RPMI8226 (cell line): ENCODE data around the gene SMCO4.
"Not testable (repeated sequence)": the region's sequence is repeated elsewhere in the genome, so short reads cannot be mapped to it uniquely, and the experiment has no call there.

Experiments used
- DNase-seq: peaks from one replicate; pipeline ENCODE4 v3.0.0-alpha.2; 2015

Gene SMCO4

DNA sequence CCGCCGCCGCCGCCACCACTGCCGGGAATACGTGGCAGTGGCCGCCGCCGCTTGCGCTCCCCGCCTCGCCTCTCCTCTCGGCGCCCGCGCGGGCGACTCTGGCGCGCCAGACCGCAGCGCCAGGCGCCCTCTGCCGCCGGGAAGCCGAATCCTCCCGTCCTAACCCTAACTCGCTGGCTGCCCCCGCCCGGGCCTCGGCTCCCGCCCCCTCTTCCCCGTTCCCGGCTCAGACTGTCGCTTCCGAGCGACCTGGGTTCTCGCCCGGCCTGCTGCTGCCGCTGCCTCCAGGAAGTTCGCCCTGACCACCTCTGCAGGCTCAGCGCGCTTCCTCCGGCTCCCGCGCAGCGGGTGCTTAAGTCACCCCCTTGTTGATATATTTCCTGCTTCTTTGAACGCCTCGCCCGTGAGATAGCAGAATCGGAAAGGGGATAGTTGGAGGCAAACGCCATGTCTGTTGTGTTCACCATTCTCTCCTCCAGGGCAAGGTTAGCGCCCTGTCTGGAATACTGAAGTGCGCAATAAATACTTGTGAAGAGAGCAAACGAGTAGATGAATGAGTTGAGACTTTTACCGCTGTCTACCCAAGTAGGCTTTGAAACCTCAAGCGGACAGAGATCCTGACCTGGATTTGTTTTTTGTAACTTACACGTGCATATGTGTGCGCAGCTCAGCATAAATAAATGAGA, at the start of gene SMCO4:
Gene SMCO4 (minus strand): TSS at position 100 of the 686 bp plus-strand sequence. CDS start 64,202 bp downstream, outside the sequence.
- peak; percentile 82 for DNase-seq

GRCh38 chr11:93591247-93591898, 48.2 kb upstream of the SMCO4 start:
- no peak for DNase-seq

- no peak for DNase-seq
These were observed 46.2 kb upstream of the SMCO4 start for GRCh38 chr11:93589347-93589746.

DNA sequence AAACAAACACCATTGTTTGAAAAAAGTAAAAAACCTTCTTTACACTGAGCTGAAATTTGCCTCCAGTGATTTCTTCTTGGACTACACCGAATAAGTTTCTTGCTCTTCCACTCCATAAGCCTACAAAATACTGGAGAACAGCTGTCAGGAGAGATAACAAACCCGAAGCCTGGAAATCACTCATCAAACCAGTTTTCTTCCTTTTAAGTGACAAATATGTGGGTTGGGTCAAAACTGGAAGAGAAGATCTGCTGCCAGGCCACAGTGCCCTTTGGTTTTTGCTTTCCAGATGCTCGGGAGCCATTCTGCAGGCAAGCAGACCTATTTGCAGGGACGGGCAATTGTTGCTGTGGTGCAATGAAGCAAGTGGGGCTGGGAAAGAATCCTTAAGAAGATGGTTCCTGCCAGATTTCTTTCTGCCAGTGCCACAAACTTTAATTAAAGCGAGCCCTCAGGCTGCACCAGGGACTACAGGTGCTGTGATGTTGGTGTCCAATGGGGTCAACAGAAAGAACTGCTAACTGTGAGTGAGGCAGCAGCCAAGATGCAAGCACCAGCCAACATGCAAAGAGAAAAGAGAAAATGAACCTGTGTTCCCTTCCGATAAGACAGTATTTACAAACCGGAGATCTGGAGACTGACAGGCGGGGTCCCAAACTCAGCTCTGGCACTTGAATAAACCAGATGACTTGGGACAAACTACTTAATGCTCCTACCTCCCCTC, 44.8 kb upstream of the SMCO4 start:
- no peak for DNase-seq

GRCh38 chr11:93587425-93587824, 44.2 kb upstream of the SMCO4 start:
- DNase-seq: not testable (repeated sequence)

- DNase-seq: no peak
These were observed 42.6 kb upstream of the SMCO4 start for GRCh38 chr11:93585758-93586157.

DNA sequence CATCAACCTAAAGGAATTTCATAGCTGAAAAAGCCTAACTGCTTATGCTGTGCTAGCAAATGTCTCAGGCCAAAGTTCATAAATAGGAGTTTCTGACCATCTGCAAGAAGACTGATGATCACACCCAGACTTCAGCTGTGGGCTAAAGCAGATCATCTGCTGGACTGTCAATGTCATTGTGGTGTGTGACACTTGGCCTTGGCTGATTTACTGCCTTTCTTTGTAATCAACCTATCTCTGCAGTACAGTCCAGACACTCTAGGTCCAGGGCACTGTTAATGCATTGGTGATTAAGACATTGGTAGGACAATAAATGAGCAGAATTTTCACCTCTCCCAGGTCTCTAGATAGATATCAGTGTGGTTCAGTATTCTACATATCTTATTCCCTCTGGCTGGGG, 40.3 kb upstream of the SMCO4 start:
- no peak for DNase-seq

DNA sequence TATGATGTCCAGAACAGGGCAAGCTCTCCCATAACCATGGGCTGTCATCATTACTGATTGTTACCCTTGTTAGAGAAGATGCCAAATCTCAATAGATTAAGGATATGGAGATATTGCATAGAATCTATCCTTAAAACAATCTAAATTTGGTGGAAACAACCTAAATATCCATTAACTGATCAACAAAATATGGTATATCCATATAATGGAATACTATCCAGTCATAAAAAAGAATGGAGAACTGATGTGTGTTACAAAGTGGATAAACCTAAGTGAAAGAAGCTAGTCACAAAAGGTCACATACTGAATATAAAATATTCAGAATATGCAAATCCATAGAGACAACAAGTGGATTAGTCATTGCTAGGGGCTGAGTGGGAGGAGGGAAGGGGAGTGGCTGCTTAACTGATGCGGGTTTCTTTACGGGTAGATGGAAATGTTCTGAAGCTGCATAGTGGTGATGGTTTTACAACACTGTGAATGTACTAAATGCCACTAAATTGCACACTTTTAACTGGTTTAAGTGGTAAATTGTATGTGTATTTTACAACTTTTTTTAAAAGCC, 36.1 kb upstream of the SMCO4 start:
- no peak for DNase-seq

- DNase-seq: no peak
These were observed 34.1 kb upstream of the SMCO4 start for GRCh38 chr11:93577286-93577685.

DNA sequence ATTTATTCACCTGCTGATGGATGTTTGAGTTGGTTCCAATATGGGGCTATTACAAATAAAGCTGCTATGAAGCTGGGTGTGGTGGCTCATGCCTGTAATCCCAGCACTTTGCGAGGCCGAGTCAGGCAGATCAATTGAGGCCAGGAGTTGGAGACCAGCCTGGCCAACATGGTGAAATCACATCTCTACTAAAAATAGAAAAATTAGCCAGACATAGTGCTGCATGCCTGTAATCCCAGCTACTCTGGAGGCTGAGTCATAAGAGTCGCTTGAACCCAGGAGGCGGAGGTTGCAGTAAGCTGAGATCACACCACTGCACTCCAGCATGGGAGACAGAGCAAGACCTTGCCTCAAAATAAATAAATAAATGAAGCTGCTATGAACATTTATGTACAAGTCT, 33.7 kb upstream of the SMCO4 start:
- not testable (repeated sequence) for DNase-seq

DNA sequence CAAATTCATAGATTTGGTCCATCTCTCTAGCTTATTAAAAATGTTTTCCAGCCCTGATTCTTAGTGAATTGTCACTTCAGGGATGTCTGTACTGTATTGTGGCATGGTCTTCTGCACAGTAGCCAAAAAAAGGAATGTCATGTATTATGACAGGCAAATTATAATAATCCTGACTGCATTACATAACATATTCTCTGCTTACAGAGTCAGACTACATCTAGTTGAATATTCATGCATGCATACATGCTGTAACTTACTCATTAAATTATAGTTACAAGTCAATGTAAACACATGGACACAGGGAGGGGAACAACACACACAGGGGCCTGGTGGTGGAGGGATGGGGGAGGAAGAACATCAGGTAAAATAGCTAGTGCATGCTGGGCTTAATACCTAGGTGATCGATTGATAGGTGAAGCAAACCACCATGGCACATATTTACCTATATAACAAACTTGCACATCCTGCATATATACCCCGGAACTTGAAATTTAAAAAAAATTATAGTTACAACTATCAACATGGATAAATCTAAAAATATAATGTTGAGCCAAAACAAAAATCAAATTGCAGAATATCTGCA, 31.5 kb upstream of the SMCO4 start:
- no peak for DNase-seq

DNA sequence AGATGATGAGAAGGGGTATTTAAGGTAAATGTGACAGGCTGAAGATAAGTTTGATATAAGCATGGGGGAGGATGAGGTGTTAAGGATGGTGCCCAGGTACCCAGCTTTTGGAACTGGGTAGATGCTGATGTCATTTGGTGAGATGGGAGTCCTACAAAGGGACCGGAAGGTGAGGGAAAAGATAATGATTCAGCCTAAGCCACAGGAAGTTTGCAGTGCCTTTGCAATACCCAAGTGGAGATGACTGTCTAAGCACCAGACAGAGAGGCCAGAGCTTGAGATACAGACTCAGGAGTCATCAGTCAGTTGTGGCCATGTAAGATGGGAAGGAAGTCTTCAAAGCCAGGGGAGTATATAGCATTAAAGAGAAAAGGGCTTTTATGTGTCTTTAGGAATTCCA, 30.0 kb upstream of the SMCO4 start:
- DNase-seq: no peak

DNA sequence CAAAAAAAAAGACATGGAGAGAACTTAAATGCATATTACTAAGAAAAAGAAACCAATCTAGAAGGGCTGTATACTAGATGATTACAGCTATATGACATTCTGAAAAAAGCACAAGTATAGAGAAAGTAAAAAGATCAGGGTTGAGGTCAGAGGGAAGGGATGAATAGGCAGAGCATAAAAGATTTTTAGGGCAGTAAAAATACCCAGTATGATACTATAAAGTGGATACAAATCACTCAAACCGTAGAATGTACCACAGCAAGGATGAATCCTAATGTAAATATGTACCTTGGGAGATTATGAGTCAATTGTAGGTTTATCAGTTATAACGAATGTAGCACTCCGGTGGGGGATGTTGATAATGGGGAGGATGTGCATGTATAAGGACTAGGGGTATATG, 29.4 kb upstream of the SMCO4 start:
- DNase-seq: no peak

DNA sequence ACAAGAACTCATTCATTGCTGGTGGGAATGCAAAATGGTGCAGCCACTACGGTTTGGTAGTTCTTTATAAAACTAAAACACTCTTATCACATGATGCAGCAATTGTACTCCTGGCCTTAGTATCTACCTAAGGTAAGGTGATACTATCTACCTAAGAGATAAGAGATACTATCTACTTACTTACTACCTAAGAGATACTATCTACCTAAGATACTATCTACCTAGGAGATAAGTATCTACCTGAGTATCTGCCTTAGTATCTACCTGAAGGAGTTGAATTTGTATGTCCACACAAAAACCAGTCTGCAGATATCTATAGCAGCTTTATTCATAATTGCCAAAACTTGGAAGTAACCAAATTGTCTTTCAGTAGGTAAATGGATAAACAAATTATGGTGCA, 29.0 kb upstream of the SMCO4 start:
- no peak for DNase-seq

DNA sequence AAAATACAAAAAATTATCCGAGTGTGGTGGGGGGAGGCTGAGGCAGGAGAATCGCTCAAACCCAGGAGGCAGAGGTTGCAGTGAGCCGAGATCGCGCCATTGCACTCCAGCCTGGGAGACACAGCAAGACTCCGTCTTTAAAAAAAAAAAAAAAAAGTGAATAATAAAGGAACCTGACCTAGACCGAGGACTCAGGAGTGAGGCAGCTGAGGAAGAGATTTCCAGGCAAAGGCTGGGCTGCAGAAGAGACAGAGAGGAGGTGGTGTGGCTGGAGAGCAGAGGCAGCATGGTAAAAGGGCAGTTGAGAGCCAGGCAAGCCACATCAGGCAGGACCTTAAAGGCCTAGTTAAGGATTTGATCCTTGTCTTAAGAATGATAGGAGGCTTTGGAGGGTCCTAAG, 28.4 kb upstream of the SMCO4 start:
- no peak for DNase-seq

DNA sequence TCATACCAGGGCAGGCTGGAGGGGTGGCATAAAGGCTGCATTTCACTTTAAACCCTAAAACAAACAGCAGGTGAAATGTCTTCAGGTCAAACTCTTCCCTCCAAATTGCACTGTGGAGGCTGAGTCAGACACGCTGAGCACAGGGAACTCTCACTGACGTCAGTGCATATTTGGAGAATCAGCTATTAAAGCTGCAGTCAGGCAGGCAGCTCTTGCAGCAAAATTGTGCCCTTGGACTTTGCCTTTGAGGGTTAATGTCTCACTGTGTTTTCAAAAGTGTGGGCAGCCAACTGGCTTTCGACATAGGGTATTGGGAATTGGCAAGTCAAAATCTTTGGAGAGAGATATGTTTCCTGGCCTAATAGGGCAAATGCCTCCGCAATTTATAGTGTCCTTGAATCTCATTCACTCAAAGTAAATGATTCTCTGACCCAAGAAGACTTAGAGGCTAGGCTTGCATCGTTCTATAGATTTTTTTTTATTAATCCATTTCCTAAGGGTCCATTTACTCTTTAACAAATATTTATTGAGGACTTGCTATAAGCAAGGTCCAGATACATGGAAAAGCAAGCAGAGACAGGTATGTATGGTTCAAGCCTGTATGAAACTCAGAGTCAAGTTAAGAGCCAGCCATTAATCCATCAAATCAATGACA, 27.7 kb upstream of the SMCO4 start:
- DNase-seq: no peak

DNA sequence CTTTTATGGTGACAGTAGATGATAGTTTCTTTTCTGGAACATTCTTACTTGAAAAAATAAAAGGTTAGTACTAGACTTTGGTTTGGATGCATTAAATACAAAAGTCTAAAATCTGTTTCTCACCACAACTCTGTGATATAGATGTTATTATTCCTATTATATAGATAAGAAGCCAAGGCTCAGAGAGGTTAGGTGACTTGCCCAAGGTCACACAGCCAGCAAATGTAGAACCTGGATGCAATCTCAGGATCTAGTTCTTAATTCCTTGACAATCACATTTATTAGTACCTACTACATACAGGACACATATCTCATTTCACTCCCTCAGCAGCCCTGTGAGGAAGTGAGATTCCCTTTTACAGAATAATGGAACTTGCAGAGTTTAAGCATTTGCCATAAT, 26.3 kb upstream of the SMCO4 start:
- DNase-seq: no peak

- no peak for DNase-seq
These were observed 25.5 kb upstream of the SMCO4 start for GRCh38 chr11:93568726-93569125.

DNA sequence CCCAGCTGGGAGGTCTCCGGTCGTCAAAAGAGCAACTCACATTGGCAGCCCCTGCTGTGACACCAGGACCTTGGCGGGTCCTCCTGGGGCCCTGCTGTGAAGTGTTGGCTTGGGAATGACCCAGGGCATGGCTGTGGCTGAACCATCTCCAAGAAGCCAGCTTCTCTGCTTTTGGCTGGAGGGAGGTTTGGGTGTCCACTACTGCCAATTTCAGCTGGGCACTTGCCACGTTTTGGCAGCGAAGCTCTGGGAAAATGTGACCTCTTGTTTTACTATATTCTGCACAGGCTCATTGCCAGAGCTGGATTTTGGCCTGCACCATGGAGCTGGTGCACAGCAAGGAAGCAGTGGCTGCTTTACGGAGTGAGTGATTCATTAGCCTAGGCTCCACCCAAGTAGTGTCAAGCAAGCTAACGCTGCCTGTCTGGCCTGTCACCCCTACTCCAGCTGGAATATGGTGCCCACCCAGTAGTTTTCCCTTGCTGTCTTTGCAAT, 24.3 kb upstream of the SMCO4 start:
- DNase-seq: no peak

GRCh38 chr11:93564895-93565294, 21.7 kb upstream of the SMCO4 start:
- DNase-seq: no peak

DNA sequence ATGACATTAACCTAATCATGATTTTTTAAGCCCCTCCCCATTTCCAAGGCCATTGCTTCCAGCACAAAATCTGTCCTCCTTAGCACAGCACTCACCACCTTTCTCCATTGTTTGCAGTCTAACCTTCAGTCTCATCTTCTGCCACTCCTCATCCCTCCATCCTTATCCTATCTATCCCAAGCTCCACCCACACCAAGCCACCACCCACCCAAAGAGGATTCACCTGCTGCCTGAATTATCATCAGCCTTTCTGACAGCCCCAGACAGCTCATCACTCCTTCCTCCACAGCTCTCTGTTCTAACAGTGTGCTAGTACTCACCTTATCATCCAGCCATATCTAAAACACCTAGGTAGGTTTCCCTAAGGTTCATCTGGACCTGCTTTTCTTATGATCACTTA, 20.7 kb upstream of the SMCO4 start:
- DNase-seq: no peak

DNA sequence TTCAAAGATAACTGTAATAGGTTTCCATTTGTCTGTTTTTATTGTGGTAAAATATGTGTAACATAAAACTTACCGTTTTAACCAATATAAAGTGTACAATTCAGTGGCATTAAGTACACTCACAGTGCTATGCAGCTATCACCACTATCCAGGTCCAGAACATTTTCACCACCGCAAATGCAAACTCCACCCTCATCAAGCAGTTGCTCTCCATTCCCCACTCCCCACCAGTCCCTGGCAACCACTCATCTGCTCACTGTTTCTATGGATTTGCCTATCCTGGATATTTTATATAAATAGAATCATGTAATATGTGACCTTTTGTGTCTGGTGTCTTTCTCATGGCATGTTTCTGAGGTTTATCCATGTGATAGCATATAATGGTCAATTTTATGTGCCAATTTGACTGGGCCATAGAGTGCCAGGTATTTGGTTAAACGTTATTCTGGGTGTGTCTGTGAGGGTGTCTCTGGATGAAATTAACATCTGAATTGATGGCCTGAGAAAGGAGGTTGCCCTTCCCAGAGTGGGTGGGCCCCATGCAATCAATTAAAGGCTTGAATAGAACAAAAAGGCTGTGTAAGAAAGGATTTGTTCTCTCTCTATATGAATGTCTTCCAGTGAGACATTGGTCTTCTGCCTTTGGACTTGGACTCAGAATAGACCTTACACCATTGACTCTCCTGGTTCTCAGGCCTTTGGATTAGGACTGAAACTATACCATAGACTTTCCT, 17.2 kb upstream of the SMCO4 start:
- no peak for DNase-seq
